ENCODE results near the gene PHKG1. TPM values are rescaled to one million over a fixed set of nuclear protein-coding genes. Genes with fewer than 3 reads are reported as not detected.
"Not testable (repeated sequence)": the region's sequence is repeated elsewhere in the genome, so short reads cannot be mapped to it uniquely, and the experiment has no call there.

PHKG1 gene
- total RNA-seq, 1 donor from 2014 or later: 0.99 TPM

- Mint-ChIP-seq H3K4me3 (ENCODE audit: unreplicated experiment) (no peak overlapping the region), H3K27ac (ENCODE audit: unreplicated experiment) (no peak overlapping the region), H3K4me1 (ENCODE audit: unreplicated experiment) (peaks cover 11% of the 10 kb centered on the region), H3K27me3 (ENCODE audit: unreplicated experiment) (no peaks in the 10 kb centered on the region), H3K36me3 (ENCODE audit: unreplicated experiment) (peaks cover 10% of the 10 kb centered on the region), H3K9me3 (ENCODE audit: unreplicated experiment) (no peaks in the 10 kb centered on the region)
- no peak for TF ChIP-seq CTCF (IDR thresholded peaks at IDR 0.05)
- DNase-seq (ENCODE audit: extremely low spot score, unreplicated experiment): no peak
Measured at GRCh38 chr7:56077681-56078080, 15.1 kb downstream of the PHKG1 start.

- H3K27me3 Mint-ChIP-seq (ENCODE audit: unreplicated experiment): no peaks in the 10 kb centered on the region
- peaks cover 16% of the 10 kb centered on the region for H3K36me3 Mint-ChIP-seq (ENCODE audit: unreplicated experiment)
- peak overlapping the region; percentile 78 for H3K27ac Mint-ChIP-seq (ENCODE audit: unreplicated experiment)
- DNase-seq (ENCODE audit: extremely low spot score, unreplicated experiment): peak; percentile 94
- peaks cover 8% of the 10 kb centered on the region for H3K4me1 Mint-ChIP-seq (ENCODE audit: unreplicated experiment)
- no peaks in the 10 kb centered on the region for H3K9me3 Mint-ChIP-seq (ENCODE audit: unreplicated experiment)
- peak; percentile 92 for TF ChIP-seq CTCF (IDR thresholded peaks at IDR 0.05)
- no peak overlapping the region for H3K4me3 Mint-ChIP-seq (ENCODE audit: unreplicated experiment)
Measured at GRCh38 chr7:56074371-56074791, 18.4 kb downstream of the PHKG1 start.

- DNase-seq (ENCODE audit: extremely low spot score, unreplicated experiment); H3K4me3 Mint-ChIP-seq (ENCODE audit: unreplicated experiment); H3K27me3 Mint-ChIP-seq (ENCODE audit: unreplicated experiment); H3K9me3 Mint-ChIP-seq (ENCODE audit: unreplicated experiment); H3K27ac Mint-ChIP-seq (ENCODE audit: unreplicated experiment): not testable (repeated sequence)
- peaks cover 29% of the 10 kb centered on the region for H3K36me3 Mint-ChIP-seq (ENCODE audit: unreplicated experiment)
- peaks cover 18% of the 10 kb centered on the region for H3K4me1 Mint-ChIP-seq (ENCODE audit: unreplicated experiment)
Measured at GRCh38 chr7:56066376-56066775, 26.4 kb downstream of the PHKG1 start.

- Mint-ChIP-seq H3K4me3 (ENCODE audit: unreplicated experiment) (peak within 1 kb of the TSS; percentile 95), H3K36me3 (ENCODE audit: unreplicated experiment) (peaks cover 31% of the 10 kb centered on the region), H3K27me3 (ENCODE audit: unreplicated experiment) (no peaks in the 10 kb centered on the region), H3K27ac (ENCODE audit: unreplicated experiment) (peak within 1 kb of the TSS; percentile 93), H3K9me3 (ENCODE audit: unreplicated experiment) (no peaks in the 10 kb centered on the region), H3K4me1 (ENCODE audit: unreplicated experiment) (peaks cover 18% of the 10 kb centered on the region)
- TF ChIP-seq CTCF (IDR thresholded peaks at IDR 0.05): peak; percentile 17
- peak; percentile 97 for DNase-seq (ENCODE audit: extremely low spot score, unreplicated experiment)
Measured at GRCh38 chr7:56063882-56064625, 28.7 kb downstream of the PHKG1 start, which contains the start of gene SUMF2. TSS of gene SUMF2 (plus strand) at chr7:56064286. CDS start at chr7:56064312, 26 bp downstream.

- Mint-ChIP-seq H3K27ac (ENCODE audit: unreplicated experiment) (peak overlapping the region; percentile 93), H3K27me3 (ENCODE audit: unreplicated experiment) (no peaks in the 10 kb centered on the region)
- DNase-seq (ENCODE audit: extremely low spot score, unreplicated experiment): no peak
Measured at GRCh38 chr7:56063500-56063881, 29.3 kb downstream of the PHKG1 start.

More at GRCh38 chr7:56063500-56063881, 29.3 kb downstream of the PHKG1 start:
- no peak for TF ChIP-seq CTCF (IDR thresholded peaks at IDR 0.05)
- Mint-ChIP-seq H3K4me1 (ENCODE audit: unreplicated experiment) (peaks cover 18% of the 10 kb centered on the region), H3K36me3 (ENCODE audit: unreplicated experiment) (peaks cover 31% of the 10 kb centered on the region), H3K9me3 (ENCODE audit: unreplicated experiment) (no peaks in the 10 kb centered on the region), H3K4me3 (ENCODE audit: unreplicated experiment) (peak overlapping the region; percentile 95)
